Myocyte (in vitro differentiated cells): ENCODE results near the gene KDF1. TPM values are rescaled to one million over a fixed set of nuclear protein-coding genes. Genes with fewer than 3 reads are reported as not detected.
"Not testable (repeated sequence)": the region's sequence is repeated elsewhere in the genome, so short reads cannot be mapped to it uniquely, and the experiment has no call there.

Experiments
- DNase-seq: peaks from one replicate; pipeline ENCODE4 v3.0.0-alpha.2; 2012; ENCODE audit warnings: low read depth
- total RNA-seq: library from RNA; depleted of rRNA; stranded (reverse); fragments of >200 nt; gene quantifications from 2 replicates; pipeline ENCODE4 v1.2.3, GENCODE V29; 2014

KDF1 gene
- total RNA-seq, 1 donor from 2014 or later: not detected

GRCh38 chr1:26959270-26959669 is 998 bp downstream of the KDF1 start:
- DNase-seq: no peak

DNA sequence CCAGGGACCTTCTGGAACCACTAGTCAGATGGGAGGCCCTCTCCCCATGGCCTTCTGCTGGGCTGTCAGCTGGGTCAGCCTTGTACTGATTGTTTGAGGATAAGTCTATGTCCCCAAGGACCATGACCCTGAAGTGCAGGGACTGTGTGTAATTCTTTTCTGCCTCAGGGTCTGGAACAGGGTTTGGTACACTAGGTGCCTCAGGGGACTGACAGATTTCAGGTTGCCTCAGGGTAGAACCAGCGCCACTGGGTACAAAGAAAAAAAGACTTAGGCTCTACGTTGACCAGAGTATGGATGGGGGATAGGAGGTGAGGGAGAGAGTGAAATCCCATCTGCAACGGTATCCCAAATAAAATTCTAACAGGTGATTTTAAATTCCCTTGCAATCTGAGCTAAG is 3.0 kb downstream of the KDF1 start:
- no peak for DNase-seq

GRCh38 chr1:26956321-26956720 is 3.9 kb downstream of the KDF1 start:
- no peak for DNase-seq

GRCh38 chr1:26953374-26953773 is 6.9 kb downstream of the KDF1 start:
- DNase-seq: no peak

DNA sequence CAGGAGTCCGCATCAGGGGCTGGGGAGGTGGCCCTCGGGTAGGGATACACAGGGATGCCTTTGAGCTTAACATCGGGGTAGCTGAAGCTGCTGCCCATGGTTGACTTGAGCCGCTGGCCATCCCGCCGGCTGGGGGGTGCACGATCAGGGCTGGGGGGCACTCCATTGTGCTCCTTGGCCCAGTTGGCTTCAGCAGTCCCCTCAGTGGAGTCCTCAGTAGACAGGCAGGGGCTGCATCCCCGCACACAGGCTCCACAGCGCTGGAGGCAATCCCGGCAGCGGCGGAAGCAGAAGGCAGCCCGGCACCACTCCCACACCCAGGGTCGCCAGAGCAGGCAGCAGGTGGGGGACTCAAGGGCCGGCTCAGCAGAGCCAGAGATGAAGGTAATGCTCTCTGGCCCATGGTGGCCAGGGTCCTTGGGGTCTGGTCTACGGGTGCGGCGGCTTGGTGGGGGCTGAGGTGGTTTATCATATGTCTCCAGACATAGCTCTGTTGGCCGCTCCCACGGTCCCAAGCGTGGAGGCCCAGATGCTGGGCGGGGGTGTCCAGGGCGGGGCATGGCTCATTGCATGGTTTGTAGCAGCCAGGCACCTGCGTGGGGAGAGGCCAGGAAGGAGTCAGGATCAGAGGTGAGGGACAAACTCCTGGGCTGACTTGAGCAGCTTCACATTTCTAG is 8.3 kb downstream of the KDF1 start:
- DNase-seq: no peak

DNA sequence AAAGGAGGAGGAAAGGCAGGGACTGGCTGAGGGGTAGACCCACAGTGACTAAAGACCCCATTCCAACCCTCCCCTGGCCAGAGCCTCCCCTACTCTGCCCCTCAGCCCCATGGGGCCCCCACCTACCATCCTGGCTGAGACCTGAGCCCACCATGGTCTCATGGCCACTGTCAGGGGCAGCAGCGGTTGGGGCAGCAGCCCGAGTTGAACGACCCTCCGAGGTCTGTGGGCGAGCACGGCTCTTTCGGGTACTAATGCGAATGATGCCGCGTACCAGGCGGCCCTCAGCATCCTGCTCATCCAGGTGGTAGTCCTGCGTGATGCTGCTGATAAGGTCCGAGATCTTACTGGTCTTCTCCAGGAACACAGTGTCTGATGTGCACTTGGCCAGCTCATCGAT is 9.1 kb downstream of the KDF1 start:
- no peak for DNase-seq

DNA sequence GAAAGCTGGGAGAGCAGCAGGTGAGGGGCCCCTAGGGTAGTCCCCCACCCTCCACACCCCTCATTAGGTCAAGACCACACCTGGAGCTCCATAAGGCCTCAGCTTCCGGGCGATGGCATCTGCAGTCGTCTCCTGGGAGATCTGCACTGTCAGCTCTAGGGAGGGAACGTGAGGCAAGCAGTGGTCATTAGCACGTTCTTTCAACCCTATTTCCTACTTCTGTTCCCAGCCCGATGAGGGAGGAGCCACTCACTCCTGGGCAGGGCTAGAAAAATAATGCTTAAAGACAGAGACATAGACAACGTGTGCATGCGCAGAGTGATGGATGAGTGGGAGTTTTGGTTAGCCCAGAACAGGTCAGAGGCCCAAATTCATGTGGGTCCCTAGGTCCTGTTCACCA is 9.7 kb downstream of the KDF1 start:
- DNase-seq: no peak

DNA sequence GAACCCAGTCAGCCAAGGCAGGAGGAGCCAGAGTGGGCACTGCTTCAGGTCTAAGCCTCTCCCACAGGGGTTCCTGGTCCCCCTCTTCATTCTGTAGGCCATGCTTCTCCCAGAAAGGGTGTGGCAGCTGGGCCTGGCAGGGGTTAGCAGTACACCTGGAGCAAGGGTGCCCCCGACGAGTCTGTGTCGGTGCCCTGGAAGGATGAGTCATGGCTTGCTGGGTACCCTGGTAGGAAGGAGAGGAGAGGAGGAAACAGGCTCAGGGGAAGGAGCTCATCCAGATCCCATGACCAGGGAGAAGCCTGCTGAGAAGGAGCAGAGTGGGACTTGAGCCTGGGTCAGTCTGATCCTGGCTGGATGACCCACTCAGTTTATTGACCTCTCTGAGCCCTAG is 10.3 kb downstream of the KDF1 start:
- no peak for DNase-seq

DNA sequence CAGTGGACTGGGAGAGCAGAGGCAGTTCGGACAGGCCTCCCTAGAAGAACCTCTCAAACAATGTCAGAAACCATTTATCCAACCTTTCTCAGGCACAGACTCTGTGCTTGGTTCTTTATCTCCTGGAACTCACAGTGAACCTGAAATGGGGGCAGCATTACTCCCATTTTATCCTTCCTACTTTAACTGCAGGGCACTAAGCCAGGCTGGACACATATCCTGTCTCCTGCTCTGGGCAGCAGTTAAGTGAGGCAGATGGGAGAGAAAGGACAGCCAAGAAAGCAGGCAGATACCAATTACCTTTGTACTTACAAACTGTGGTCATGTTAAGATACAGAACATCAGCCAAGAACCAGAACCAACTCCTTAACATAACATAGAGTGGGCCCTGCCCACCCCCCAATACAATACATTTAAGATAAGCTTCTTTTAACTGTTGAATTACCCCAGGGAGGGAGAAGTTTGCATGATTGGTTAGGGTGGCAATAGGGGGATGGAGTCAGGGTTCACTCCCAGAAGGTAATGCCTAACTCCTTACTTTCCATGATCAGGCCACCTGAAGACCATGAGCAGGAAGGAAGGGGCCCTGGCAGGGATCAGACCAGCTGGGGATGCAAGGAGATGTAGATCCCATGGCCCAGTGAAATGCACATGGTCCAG is 10.9 kb downstream of the KDF1 start:
- no peak for DNase-seq

DNA sequence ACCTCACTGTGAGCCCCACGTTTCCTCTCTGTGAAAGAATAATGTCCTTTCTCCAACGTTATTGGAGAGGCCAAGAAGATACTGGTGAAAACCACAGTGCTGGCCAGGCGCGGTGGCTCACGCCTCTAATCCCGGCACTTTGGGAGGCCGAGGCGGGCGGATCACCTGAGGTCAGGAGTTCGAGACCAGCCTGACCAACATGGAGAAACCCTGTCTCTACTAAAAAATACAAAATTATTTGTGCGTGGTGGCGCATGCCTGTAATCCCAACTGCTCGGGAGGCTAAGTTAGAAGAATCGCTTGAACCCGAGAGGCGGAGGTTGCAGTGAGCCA is 11.6 kb downstream of the KDF1 start:
- DNase-seq: not testable (repeated sequence)

DNA sequence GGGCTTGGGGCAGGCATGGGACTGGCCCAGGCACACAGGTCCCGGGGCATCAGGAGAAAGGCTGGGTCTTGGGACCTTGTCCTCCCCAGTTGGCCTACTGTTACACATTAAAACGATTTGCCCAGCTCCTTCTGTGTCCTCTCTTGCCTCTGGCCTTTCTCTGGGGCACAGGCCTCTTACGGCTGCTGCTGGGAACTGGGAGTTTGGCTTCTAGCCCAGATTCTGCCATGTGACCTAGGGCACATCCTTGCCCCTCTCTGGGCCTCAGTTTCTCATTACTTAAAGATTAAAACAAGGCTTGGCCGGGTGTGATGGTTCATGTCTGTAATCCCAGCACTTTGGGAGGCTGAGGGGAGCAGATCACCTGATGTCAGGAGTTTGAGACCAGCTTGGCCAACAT is 14.0 kb downstream of the KDF1 start:
- DNase-seq: no peak

DNA sequence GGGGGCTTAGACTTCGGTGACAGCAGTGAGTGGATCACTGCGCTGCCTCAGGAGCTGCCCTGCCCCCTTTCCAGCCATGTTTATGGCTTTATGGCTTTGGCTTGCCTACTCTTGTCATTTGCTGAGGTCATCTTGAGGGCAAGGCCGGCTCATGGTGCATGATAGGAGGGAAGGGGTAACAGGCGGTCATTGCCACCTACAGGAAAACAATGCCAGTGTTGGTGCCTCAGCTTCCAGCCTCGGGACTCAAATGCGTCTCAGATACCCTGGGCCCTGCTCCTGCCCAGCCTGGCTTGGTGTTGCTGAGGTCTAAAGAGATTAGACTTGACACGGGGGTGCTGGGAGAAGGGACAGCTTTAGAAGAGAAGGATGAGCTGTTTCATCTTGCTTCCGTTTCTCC is 14.5 kb downstream of the KDF1 start:
- no peak for DNase-seq

DNA sequence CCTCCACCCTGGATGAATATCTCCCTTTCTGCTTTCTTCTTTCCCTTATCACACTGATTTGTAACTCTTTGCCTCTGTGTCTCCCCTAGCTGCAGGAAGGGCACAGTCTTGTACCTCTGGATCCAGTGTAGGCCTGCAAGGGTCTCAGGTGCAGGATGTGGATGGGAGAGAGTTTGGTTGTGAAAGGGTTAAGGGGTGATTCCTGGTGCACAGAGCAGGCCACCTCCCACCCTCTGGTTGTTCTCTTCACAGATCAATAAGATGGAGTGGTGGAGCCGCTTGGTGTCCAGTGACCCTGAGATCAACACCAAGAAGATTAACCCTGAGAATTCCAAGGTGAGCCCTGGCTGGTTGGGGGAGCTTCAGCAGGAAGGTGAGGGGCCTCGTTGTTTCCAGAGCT is 15.1 kb downstream of the KDF1 start:
- no peak for DNase-seq

DNA sequence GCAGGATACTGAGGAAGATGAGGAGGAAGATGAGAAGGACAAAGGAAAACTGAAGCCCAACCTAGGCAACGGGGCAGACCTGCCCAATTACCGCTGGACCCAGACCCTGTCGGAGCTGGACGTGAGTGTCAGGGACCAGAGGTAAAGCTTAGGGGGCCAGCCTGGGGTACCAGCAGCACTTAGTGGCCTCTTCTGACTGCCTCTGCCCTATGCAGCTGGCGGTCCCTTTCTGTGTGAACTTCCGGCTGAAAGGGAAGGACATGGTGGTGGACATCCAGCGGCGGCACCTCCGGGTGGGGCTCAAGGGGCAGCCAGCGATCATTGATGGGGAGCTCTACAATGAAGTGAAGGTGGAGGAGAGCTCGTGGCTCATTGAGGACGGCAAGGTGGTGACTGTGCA is 17.6 kb downstream of the KDF1 start:
- DNase-seq: no peak

DNA sequence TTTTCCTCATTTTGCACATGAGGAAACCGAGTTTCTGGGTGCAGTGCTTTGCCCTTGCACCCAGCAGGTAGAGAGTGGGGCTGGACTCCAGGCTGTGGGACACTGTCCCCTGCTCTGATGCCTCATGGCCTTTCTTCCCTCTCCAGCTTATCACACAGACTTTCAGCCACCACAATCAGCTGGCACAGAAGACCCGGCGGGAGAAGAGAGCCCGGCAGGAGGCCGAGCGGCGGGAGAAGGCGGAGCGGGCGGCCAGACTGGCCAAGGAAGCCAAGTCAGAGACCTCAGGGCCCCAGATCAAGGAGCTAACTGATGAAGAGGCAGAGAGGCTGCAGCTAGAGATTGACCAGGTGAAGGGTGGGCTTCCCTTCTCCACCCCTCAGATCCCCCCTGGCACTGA is 19.0 kb downstream of the KDF1 start:
- DNase-seq: no peak

DNA sequence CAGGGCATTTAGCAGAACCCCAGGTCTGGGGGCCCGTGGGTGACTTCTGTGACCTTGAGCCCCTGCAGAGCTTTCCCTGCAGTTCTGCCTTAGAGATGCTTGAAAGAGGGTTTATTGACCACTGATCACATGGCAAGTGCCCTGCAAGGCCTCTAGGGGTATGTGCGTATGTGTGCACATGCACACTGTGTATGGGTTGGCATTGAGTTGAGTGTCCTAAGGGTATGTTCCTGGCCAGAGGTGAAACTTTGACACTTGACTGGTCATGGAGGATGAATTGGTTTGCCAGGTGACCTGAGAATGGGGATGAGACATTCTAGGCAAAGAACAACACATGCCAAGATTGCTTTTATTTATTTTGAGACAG is 21.6 kb downstream of the KDF1 start:
- no peak for DNase-seq

DNA sequence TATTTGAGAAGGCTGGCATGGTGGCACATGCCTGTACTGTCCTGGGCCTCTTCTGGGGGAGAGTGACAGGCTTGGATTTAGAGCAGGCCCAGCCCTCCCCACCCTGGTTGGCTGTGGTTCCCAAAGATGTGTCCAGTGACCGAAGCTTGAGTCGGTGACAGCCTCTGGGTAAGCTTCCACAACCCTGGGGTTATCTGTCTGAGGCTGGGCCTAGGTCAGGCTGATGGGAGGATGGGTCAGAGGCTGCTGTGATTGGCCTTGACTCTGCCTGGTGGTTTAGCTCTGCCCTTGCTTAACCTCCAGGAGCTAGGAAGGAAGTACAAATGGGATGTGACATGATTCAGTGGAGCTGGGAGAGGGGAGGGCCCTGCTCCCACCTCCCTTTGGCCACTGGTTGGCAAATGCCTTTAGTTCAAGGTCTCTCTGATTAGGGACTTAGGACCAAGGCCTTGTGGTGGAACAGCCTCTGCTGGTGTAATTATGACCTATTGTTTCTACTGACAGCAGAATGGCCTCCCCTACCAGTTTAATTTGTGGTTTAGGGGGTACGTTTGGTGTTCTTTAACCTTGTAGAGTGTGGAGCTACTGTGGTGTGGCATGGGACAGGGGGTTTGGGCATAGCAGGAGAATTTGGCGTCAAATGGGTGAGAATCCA is 22.1 kb downstream of the KDF1 start:
- no peak for DNase-seq

DNA sequence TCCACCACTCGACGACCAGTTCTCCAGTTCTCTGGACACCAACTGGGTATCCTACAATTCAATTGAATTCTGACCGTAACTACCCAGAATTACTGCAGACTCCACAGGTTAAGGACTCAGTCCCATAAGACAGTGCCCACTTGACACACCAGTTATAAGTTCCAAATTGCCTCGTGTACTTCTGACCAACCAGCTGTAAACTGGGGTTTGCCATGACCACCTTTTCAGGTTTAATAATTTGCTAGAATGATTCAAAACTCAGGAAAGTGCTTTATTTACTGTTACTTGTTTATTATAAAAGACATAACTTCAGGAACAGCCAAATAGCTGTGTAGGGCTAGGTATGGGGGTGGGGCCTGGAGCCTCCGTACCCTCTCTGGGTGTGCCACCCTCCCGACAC is 23.4 kb downstream of the KDF1 start:
- no peak for DNase-seq

DNA sequence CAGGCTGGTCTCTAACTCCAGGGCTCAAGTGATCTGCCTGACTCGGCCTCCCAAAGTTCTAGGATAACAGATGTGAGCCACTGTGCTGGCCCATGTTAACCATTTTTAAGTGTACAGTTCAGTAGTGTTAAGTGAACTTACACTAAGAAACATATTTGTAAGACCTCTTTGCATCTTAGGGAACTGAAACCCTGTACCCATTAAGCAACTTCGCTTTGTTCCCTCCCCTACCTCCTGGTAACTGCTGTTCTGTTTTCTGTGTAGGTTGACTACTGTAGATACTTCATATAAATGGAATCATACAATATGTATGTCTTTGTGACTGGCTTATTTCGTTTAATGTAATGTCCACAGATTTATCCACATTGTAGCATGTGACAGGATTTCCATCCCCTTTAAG is 27.7 kb downstream of the KDF1 start:
- no peak for DNase-seq

DNA sequence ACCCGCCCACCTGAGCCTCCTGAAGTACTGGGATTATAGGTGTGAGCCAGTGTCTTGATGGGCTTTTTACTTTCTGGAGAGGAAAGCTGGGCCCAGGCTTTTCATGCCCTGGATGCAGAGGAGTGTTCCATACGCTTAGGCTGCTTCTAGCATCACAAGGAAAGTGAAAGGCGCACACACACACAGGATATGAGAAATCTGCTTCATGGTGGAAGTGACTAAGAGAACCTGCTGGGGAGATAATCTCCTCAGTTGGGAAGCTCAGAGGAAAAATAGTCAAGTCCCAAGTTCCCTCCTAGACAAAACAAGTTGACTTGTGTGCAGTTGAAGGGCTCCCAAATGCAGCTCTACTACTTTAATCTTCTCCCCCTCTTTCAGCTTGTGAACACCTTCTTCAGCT is 36.6 kb downstream of the KDF1 start:
- DNase-seq: no peak

- no peak for DNase-seq
Observed at GRCh38 chr1:26922901-26923300, 37.4 kb downstream of the KDF1 start.

- DNase-seq: no peak
Observed at GRCh38 chr1:26922431-26922729, 37.9 kb downstream of the KDF1 start.
